Small intestine (tissue), 7 donors: ENCODE data around the gene C1orf21. TPM values are rescaled to one million over a fixed set of nuclear protein-coding genes. Genes with fewer than 3 reads are reported as not detected.

Experiments used
- DNase-seq, 2 donors: peaks; one replicate each; pipeline versions ENCODE4 v3.0.0 to v3.0.0-alpha.2; 2013
- FAIRE-seq: peaks from 2 replicates; lab custom pipeline; 2012; peaks lifted over from hg19 to GRCh38; lab: Jason Lieb, UNC
- H3K27ac ChIP-seq, 3 donors: one replicate each; pipeline ENCODE4 v1.5.1; 2013; ENCODE audit warnings: low read length in 2 of 3, mild to moderate bottlenecking in 2 of 3, control low read depth in 1 of 3, inconsistent platforms in 1 of 3, low read depth in 1 of 3, moderate library complexity in 1 of 3
- H3K27me3 ChIP-seq, 3 donors: one replicate each; pipeline ENCODE4 v1.6.1; 2013; ENCODE audit warnings: low read length in 3 of 3, inconsistent platforms in 1 of 3; ENCODE audit not compliant: control insufficient read depth in 3 of 3, insufficient read depth in 3 of 3
- H3K36me3 ChIP-seq, 3 donors: one replicate each; pipeline ENCODE4 v1.6.1; 2013; ENCODE audit warnings: low read length in 3 of 3, inconsistent platforms in 1 of 3, low read depth in 1 of 3, mild to moderate bottlenecking in 1 of 3, moderate library complexity in 1 of 3; ENCODE audit not compliant: control insufficient read depth in 3 of 3, insufficient read depth in 2 of 3
- H3K4me1 ChIP-seq, 3 donors: one replicate each; pipeline ENCODE4 v1.6.1; 2013; ENCODE audit warnings: low read length in 2 of 3, inconsistent platforms in 1 of 3, low read depth in 1 of 3, mild to moderate bottlenecking in 1 of 3, moderate library complexity in 1 of 3; ENCODE audit not compliant: control insufficient read depth in 3 of 3, insufficient read depth in 2 of 3
- H3K4me3 ChIP-seq, 3 donors: one replicate each; pipeline ENCODE4 v1.5.1; 2013; ENCODE audit warnings: low read length in 3 of 3, control low read depth in 1 of 3, inconsistent platforms in 1 of 3, low read depth in 1 of 3, mild to moderate bottlenecking in 1 of 3, moderate library complexity in 1 of 3
- H3K9me3 ChIP-seq, 2 donors: one replicate each; pipeline ENCODE4 v1.6.1; 2013; ENCODE audit warnings: low read depth in 1 of 2, low read length in 1 of 2; ENCODE audit not compliant: control insufficient read depth in 2 of 2, insufficient read depth in 1 of 2
- WGBS, 3 donors: extraction: QIAGEN DNeasy Blood & Tissue Kit; methylation state at CpG; one replicate each; pipeline ENCODE4 v1.1.7; 2013; 5-methylcytosine and 5-hydroxymethylcytosine counted together
- polyA plus RNA-seq, 4 donors: library from polyadenylated mRNA; stranded (reverse) in 3 of 4; unstranded in 1 of 4; fragments of 200-250 nt in 3 of 4; fragments of 120-200 nt in 1 of 4; gene quantifications; one replicate each; pipeline versions ENCODE4 v1.2.1 to v1.2.3, GENCODE V29; 2013
- donor health status: healthy with polysubstance abuse.
- donor health status: control.
- donor health status: control.
- donor health status: Bipolar disorder and iron deficiency.
- donor health status: healthy.

Gene C1orf21
- polyA plus RNA-seq, 4 donors = 36.5 to 78.3 (median 58.9) TPM

- Histone ChIP-seq H3K27ac (no peak overlapping the region), H3K27me3 (no peaks in the 10 kb centered on the region), H3K9me3 (no peaks in the 10 kb centered on the region), H3K36me3 (no peaks in the 10 kb centered on the region), H3K4me1 (peaks cover 0 to 6% (median 3%) of the 10 kb centered on the region in 3 donors), H3K4me3 (no peak overlapping the region)
- WGBS, 3 donors = 81 to 100% (median 92%) methylated on average over 3 to 4 of the region's 4 CpGs
- FAIRE-seq (no peak), DNase-seq (no peak)
Observed at GRCh38 chr1:184464757-184465156, 77.9 kb downstream of the C1orf21 start.

DNA sequence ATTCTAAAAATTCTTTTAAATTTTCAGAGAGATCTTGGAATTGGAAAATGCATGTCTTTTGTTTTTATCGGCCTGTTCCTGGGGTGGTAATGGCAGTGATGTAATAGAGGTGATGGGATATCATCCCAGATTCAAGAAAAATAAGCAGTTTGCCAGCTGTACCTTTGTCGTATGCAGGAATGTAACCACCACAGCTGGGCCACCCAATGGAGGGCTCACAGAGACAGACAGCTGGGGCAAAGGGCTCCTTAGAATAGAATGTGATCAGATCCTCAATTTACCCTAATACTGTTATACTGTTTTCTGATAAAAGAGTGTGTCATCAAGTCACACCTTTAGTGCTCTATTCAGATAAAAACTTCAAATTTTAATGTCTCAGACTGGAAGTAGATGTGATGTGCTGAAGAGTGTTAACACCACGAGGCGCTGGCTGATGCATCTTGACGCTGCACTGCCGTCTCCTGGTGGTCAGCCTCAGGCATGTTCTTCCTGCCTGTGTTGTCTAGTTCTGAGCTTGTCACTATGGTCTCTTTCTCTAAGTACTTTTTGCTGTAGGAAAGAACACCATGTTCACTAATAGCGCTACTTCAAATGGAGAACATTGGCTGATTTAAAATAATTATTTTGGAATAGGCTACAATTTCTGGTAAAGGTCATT, 78.8 kb downstream of the C1orf21 start:
- Histone ChIP-seq H3K4me3 (no peak overlapping the region), H3K4me1 (peaks cover 0 to 6% (median 3%) of the 10 kb centered on the region in 3 donors), H3K27me3 (no peaks in the 10 kb centered on the region), H3K36me3 (no peaks in the 10 kb centered on the region), H3K9me3 (no peaks in the 10 kb centered on the region), H3K27ac (no peak overlapping the region)
- no peak for DNase-seq
- 90 to 92% (median 90%) methylated on average over 7 of the region's 7 CpGs for WGBS, 3 donors
- no peak for FAIRE-seq

DNA sequence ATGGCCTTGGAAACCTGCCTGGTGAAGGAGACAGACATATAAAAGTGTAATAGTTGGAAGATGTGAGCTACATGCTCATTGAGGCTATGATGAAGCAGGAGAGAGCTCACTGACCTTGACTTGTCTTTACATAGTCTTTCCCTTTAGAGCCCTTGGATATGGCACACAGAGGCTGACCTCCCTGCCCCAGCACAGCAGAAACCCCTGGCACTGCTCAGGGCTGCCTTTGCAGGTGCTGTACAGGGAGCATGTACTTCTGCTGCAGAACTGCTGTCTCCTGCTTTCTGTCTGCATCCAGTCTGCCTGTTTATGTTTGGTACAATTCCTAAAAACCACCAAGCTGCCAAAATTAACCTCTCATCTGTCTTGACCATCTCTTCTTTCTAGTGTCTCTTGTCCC, 80.5 kb downstream of the C1orf21 start:
- DNase-seq (no peak), FAIRE-seq (no peak)
- Histone ChIP-seq H3K27ac (no peak overlapping the region), H3K4me1 (peaks cover 0 to 1% (median 0%) of the 10 kb centered on the region in 3 donors), H3K4me3 (no peak overlapping the region), H3K27me3 (no peaks in the 10 kb centered on the region), H3K36me3 (no peaks in the 10 kb centered on the region), H3K9me3 (no peaks in the 10 kb centered on the region)

DNA sequence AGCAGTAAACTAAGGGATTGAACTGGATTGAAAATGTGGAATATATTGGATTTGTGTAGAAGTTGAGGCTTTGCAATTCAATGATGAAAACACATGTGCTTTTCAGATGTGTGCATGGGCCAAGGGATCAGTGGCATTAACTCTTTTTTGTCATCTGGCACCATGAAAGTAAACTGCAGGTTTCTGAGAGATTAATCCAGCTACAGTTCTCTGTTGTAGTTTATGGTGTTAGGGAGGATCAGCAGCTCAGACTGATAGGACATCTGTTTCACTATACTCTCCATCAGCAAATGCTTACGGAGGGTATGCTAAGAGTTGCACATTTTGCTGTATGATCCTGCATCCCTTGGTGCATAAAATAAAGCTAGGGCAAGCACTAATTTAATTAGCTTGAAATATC, 82.6 kb downstream of the C1orf21 start:
- WGBS, 3 donors = 92 to 97% (median 96%) methylated on average over 1 of the region's 1 CpG
- Histone ChIP-seq H3K4me1 (no peaks in the 10 kb centered on the region), H3K27ac (no peak overlapping the region), H3K36me3 (no peaks in the 10 kb centered on the region), H3K4me3 (no peak overlapping the region), H3K27me3 (no peaks in the 10 kb centered on the region), H3K9me3 (peaks cover 0 to 2% of the 10 kb centered on the region in 2 donors)
- DNase-seq (no peak), FAIRE-seq (no peak)

DNA sequence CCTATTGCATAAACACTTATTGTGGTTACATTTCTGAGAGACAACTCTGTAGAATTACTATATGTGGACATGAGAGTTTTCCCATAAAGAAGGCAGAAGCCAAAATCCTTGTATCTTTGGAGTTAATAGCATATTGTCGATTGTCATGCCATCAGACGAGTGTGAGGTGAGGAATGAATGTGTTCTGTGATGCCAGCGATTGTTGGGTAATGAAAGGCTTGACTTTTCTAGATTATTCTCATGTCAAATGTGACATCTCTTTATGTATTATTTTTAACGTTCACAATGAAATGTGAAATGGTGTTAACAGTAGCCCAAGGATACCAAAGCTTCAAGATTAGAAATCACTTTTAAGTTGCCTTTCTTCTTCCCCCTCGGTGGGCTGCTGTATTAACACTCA, 84.9 kb downstream of the C1orf21 start:
- WGBS, 3 donors = 84 to 92% (median 92%) methylated on average over 5 of the region's 5 CpGs
- Histone ChIP-seq H3K27ac (no peak overlapping the region), H3K36me3 (peaks cover 0 to 3% (median 0%) of the 10 kb centered on the region in 3 donors), H3K9me3 (peaks cover 2 to 7% of the 10 kb centered on the region in 2 donors), H3K27me3 (no peaks in the 10 kb centered on the region), H3K4me1 (no peaks in the 10 kb centered on the region), H3K4me3 (no peak overlapping the region)
- DNase-seq (no peak), FAIRE-seq (no peak)

DNA sequence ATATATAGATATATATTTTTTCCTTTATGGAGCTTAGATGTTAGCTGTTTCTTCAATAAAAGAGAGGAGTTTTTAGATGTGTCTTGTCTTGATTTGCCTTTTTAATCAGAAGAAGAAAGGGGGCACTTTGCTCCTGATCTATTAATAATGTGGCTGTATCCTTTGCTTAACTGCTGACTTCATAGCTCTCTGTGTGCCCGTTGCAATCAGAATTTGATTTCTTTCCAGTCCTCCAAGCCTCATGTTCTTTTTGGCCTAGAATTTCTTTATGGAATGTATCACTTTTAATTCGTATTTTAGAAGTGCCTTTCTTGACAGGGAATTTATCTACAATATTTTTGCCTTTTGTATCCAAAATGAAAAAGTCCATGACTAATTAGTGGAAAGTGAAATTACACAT, 85.3 kb downstream of the C1orf21 start:
- WGBS, 3 donors = 51 to 85% (median 77%) methylated on average over 2 of the region's 2 CpGs

GRCh38 chr1:184473176-184473966, 86.5 kb downstream of the C1orf21 start:
- Histone ChIP-seq H3K4me1 (peaks cover 0 to 2% (median 0%) of the 10 kb centered on the region in 3 donors), H3K4me3 (no peak overlapping the region), H3K36me3 (peaks cover 0 to 9% (median 0%) of the 10 kb centered on the region in 3 donors), H3K9me3 (peaks cover 2 to 7% of the 10 kb centered on the region in 2 donors), H3K27ac (no peak overlapping the region), H3K27me3 (no peaks in the 10 kb centered on the region)
- WGBS, 3 donors = 83 to 92% (median 86%) methylated on average over 9 of the region's 9 CpGs
- no peak for FAIRE-seq
- DNase-seq = no peak

More for the DNA sequence above, 85.3 kb downstream of the C1orf21 start:
- no peak for FAIRE-seq
- DNase-seq = no peak
- Histone ChIP-seq H3K36me3 (peaks cover 0 to 4% (median 0%) of the 10 kb centered on the region in 3 donors), H3K4me3 (no peak overlapping the region), H3K4me1 (no peaks in the 10 kb centered on the region), H3K27ac (no peak overlapping the region), H3K9me3 (peaks cover 2 to 7% of the 10 kb centered on the region in 2 donors), H3K27me3 (no peaks in the 10 kb centered on the region)

GRCh38 chr1:184476187-184476586, 89.4 kb downstream of the C1orf21 start:
- peaks cover 0 to 10% (median 0%) of the 10 kb centered on the region in 3 donors for H3K36me3 ChIP-seq
- no peak for DNase-seq
- no peaks in the 10 kb centered on the region for H3K27me3 ChIP-seq
- WGBS, 3 donors = 86 to 92% (median 88%) methylated on average over 2 of the region's 2 CpGs
- peaks cover 2 to 22% (median 7%) of the 10 kb centered on the region in 3 donors for H3K4me1 ChIP-seq
- no peak overlapping the region for H3K27ac ChIP-seq
- H3K4me3 ChIP-seq = no peak overlapping the region
- H3K9me3 ChIP-seq = peaks cover 2 to 7% of the 10 kb centered on the region in 2 donors
- FAIRE-seq = no peak
